ENCODE data around the gene FARS2.

The FARS2 gene

DNA sequence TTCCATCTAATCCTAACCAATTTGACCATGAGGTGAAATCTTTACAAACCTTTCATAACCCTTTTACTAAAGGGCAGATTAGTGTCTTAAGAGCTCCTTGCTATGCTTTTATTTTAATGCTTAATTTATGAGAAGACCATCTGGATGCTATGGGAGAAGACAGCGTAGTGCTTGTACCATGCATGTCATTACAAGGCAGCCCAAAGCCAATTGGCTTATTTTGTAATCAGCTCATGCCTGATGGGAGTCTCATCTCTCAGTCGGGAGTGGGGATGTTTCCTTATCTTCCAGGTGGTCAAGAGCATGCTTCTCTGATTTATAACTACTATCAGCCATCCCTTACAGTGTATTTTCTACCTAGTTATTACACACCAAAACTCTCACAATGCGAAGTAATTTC is 304.7 kb downstream of the FARS2 start:
- no peak for DNase-seq (ENCODE audit: low read depth in 2 of 3, low spot score in 2 of 3)

DNA sequence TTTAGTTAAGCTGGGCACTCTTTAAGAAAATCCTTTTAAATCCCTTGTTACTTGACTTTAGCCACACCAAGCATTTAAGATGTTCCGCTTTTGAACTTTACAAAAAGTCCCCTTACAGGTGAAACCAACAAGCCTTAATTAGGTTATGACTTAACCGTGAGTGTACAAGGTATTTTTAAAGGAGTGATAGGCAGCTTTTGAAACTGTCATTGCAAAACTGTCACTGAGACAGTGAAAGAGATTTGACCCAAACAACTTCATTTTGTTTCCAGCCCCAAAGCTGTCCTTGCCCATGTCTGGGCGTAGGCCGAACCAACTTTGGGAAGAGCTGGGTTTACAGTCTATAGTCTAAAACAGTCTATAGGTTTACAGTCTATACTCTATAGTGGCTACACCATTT is 305.4 kb downstream of the FARS2 start:
- no peak for DNase-seq (ENCODE audit: low read depth in 2 of 3, low spot score in 2 of 3)

DNA sequence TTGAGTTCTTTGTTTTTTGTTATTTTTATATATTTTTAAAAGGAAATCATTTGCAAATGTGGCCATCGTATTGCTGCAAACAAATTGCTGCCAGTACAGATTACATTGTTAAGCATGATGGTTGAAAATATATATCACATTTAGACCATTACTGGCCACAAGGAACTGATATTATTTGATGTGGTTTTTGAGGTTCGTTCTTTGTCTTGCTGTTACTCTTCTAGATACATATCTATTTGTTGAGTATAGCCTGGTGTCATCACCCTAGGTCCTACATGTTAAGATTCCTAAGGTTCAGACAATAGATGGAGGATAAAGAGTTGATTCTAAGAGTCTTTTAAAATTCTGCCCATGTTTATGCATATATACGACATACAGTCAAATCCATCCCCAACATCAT is 306.0 kb downstream of the FARS2 start:
- no peak for DNase-seq (ENCODE audit: low read depth in 2 of 3, low spot score in 2 of 3)

- DNase-seq (ENCODE audit: low read depth in 2 of 3, low spot score in 2 of 3): no peak
Observed at GRCh38 chr6:5567890-5568289, 306.6 kb downstream of the FARS2 start.

GRCh38 chr6:5569491-5569890 is 308.2 kb downstream of the FARS2 start:
- DNase-seq (ENCODE audit: low read depth in 2 of 3, low spot score in 2 of 3): no peak

- no peak for DNase-seq (ENCODE audit: low read depth in 2 of 3, low spot score in 2 of 3)
Observed at GRCh38 chr6:5570641-5571040, 309.3 kb downstream of the FARS2 start.

DNA sequence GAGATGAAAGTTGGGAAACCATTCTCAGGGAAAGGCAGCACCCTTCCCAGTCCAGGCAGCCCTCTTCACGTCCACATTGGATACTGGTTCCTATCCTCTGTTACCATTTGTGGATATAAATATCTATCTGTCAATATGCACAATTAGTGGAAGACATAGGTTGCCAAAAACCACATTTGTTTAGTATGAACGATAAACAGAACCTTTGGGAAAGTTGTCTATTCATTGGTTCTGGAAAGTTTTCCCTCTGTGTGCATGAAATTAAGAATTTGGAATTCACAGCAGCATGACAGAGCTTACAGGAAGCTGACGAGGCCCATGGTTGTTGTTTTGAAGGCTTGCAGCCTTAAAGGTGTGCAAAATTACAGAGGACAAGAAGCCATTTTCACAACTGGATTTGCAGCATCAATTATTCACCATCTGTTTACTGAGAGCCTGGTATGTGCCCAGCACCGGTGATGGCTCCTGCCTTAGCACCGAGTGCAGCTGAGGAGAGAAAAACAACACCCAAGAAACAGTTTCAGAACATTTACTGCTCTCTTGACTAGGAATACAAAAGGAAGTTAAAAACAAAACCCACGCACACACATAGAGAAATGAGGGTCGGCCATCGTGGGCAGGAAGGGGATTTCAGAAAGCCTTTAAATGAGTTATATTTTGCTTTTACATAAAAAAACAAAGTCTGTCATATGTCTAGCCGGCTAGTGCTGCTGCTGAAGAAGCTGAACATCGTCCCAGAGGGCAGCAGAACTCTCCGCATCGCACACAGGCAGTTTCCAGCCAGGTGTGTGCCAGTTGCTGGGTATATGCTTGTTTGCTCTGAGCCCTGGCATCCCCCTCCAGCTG is 319.6 kb downstream of the FARS2 start:
- no peak for DNase-seq (ENCODE audit: low read depth in 2 of 3, low spot score in 2 of 3)

DNA sequence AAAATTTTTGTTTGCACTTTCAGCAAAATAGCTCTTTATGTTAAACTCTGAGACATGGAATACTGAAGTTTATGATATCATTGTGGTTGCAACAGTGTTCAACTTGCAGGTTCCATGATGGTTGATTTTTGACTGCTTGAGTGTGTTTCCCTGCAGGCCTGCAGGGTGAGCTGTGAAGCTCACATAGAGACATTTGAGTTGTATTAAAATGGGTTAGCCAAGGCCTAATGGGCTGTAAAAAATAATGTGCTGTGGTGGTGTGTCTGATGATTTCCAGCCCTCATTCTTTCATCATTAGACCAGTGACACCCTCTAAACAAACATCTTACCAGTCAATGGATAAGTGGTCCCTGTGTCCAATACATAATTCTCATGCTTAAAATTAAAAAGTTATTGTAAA is 321.4 kb downstream of the FARS2 start:
- no peak for DNase-seq (ENCODE audit: low read depth in 2 of 3, low spot score in 2 of 3)

DNA sequence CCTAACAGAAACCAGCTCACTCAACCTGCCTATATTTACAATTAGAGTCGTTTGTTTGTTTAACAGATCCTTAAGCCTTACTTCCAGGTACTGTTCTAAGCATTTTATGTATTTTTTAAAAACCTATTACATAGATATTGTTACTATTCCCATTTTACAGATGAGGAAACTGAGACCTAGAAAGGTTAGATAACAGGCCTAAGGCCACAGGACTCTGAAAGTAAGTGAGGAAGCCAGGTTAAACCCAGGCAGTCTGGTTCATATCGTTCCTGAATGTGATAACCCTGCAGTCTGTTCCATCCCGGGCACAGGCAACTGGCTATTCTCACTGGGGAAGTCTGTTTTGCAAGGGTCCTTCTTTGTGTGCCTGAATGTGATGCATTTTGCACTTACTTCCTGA is 322.2 kb downstream of the FARS2 start:
- DNase-seq (ENCODE audit: low read depth in 2 of 3, low spot score in 2 of 3): no peak

DNA sequence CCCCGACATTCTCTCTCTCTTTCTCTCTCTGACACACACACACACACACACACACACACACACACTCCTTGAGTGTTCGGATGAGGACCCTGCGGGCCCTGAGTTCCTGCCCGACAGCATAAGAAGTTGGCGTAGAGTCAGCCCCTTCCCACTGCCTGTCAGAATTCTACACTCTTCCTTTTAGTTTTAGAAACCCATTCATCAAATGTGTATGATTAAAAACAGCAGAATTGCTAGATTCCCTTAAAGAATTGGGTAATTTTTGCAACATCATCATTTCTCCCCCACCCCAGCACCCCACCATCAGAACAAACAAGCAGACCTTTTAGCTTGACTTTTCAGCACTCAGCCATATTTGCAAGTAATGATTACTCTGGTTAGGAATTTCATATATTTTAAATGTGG is 322.8 kb downstream of the FARS2 start:
- no peak for DNase-seq (ENCODE audit: low read depth in 2 of 3, low spot score in 2 of 3)

- DNase-seq (ENCODE audit: low read depth in 2 of 3, low spot score in 2 of 3): no peak
Observed at GRCh38 chr6:5587648-5588047, 326.3 kb downstream of the FARS2 start.

- no peak for DNase-seq (ENCODE audit: low read depth in 2 of 3, low spot score in 2 of 3)
Observed at GRCh38 chr6:5589422-5590141, 328.3 kb downstream of the FARS2 start.

- no peak for DNase-seq (ENCODE audit: low read depth in 2 of 3, low spot score in 2 of 3)
Observed at GRCh38 chr6:5590187-5590586, 328.9 kb downstream of the FARS2 start.

DNA sequence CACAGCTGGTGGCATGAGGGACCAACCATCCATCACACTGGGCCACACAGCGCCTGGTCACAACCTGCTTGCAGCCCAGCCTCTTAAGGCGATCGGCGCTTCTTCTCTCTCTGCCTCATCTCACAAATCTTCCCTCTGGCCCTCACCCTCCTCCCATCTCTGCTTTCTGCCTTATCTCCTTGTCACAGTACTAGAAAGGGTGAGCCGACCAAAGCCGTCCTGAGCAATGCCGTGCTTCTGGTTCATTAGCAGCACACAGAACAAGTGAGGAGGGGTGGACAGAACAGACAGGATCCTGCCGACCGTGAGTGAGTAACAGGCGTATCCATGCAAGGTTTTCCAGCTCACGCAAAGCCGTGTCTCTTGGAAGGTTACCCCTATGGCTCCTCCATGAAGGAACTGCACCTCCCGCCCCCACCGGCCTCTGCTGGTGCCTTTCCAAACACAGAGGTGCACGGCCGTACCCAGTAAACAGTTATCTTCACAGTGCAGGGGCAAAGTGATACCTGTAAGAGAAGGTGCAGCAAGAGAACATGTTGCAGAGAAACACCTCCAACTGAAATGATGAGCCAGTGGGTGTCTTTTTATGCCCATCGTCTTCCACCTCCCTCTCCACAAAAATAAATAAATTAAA is 331.7 kb downstream of the FARS2 start:
- no peak for DNase-seq (ENCODE audit: low read depth in 2 of 3, low spot score in 2 of 3)

DNA sequence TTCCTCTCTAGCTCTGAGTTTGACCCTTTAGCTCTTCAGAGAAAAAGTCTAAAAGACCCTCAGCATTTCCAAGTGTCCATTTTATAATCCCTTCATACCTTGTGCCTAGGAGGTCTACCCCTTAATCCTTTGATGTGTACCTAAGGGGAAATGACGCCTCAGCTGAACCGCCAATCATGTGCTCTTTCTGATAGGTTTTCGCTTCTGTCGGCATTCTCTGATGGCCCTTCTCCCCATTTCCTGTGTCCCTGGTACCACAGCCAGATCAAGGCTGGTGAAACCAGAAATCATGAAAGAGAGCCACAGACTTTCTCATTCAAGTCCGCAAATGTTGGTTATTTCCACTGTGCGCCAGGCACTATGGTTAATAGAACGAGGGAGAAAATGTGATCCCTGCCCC is 333.9 kb downstream of the FARS2 start:
- DNase-seq (ENCODE audit: low read depth in 2 of 3, low spot score in 2 of 3): no peak

GRCh38 chr6:5597413-5597812 is 336.1 kb downstream of the FARS2 start:
- no peak for DNase-seq (ENCODE audit: low read depth in 2 of 3, low spot score in 2 of 3)

DNA sequence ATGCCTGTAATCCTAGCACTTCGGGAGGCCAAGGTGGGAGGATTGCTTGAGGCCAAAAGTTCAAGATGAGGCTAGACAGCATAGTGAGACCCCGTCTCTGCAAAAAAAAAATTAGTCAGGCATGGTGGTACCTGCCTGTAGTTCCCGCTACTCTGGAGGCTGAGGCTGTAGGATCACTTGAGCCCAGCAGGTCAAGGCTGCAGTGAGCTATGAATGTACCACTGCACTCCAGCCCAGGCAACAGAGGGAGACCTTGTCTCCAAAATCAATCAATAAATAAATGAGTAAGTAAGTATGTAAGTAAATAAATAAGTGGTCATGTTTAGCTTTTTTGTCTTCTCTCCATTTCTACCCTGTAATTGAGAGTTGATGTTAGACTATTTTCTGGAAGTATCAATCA is 336.8 kb downstream of the FARS2 start:
- no peak for DNase-seq (ENCODE audit: low read depth in 2 of 3, low spot score in 2 of 3)

DNA sequence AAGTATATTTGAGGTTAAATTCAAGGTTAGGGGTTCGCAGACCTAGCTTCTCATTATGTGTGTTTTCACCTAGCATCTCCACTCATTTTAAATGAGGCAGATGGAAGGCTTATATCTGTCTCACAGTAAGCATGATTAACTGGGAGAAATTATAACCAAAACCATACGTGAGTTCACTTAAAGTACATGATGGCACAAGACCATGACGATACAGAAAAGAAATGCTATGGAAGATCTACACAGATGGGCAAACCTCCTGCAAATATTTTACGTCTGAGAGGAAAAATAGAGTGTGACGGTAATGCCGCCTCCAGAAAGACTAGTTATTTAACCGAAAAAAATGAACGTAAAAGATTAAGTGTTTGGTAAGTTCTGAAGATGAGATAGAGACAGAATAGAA is 337.8 kb downstream of the FARS2 start:
- no peak for DNase-seq (ENCODE audit: low read depth in 2 of 3, low spot score in 2 of 3)

- no peak for DNase-seq (ENCODE audit: low read depth in 2 of 3, low spot score in 2 of 3)
Observed at GRCh38 chr6:5605937-5606336, 344.6 kb downstream of the FARS2 start.

- no peak for DNase-seq (ENCODE audit: low read depth in 2 of 3, low spot score in 2 of 3)
Observed at GRCh38 chr6:5606546-5606945, 345.2 kb downstream of the FARS2 start.

DNA sequence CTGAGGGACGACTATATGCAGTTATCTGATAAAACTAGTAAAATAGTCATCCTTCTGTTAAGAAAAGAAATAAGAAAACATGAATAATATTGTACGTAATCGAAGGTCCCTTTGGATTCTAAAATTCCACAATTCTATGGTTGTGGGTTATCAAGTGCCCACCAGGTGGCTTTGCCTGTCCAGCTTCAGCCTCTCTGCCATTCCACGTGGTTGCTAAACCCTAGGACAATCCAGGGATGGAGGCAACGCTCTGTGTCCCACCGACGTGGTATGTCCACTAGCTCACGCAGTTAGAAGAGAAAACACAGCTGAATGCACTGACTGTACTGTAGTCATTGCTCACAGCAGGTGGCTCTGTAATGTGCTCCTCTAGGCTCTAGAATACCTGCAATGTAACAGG is 349.3 kb downstream of the FARS2 start:
- no peak for DNase-seq (ENCODE audit: low read depth in 2 of 3, low spot score in 2 of 3)

DNA sequence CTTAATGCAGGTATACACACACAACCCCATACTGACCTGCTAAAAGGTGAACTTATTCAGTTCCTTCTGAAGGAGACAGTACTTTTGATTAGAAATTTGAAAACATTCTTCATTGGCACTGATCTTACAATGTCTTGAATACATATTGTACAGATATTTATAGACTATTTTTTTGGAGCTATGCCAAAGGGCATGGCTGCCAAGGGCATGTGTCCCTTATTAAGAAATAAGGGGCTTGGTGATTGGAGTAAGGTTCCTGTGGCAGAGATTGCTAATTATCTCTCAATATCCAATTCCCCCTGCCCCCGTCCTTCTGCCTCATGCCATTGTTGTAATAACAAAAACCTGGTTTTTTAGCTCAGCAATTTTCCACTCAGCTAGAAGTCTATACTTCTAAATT is 355.9 kb downstream of the FARS2 start:
- DNase-seq (ENCODE audit: low read depth in 2 of 3, low spot score in 2 of 3): no peak

All from activated CD8-positive, alpha-beta memory T cell treated with anti-CD3 and anti-CD28 coated beads for 48 hours (primary cell).